Adrenal gland (tissue), 5 donors: ENCODE measurements around the gene CCDC74B.

Source experiments
- POLR2A ChIP-seq, 2 donors: fragments of 450-650 bp; IDR thresholded peaks; one replicate each; pipeline ENCODE4 v1.6.1; 2017; ENCODE audit warnings: antibody characterized with exemption in 2 of 2, mild to moderate bottlenecking in 2 of 2, moderate library complexity in 1 of 2
- TF ChIP-seq, protein P1 (sequence below), 6 experiments: fragments of 450-650 bp in 4 of 6; fragments of 200-600 bp in 2 of 6; sonication (generic) in 1 of 6; IDR thresholded peaks; 1 replicate in 5 of 6; 2 replicates in 1 of 6; pipeline versions ENCODE4 v1.5.1 to v1.8.0; 2016 to 2021; ENCODE audit warnings: antibody characterized with exemption in 6 of 6, mild to moderate bottlenecking in 2 of 6, moderate library complexity in 1 of 6
- donor health status: DM: no; HTN: no; CAD: no.

DNA sequence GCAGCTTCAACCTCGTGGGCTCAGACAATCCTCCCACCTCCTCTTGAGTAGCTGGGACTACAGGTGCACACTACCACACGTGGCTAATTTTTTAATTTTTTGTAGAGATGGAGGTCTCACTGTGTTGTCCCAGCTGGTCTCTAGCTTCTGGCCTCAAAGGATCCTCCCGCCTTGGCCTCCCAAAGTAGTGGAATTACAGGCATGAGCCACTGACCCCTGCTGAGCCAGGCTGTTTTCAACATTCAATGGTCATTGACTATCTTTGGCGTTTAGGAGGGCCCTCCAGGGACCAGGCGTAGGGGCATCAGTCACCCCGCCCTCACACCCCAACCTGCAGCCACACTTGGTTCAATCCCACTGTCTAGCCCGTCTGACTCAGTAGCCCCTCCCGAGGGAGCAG, 42.4 kb upstream of the CCDC74B start:
- TF ChIP-seq, protein P1, sequence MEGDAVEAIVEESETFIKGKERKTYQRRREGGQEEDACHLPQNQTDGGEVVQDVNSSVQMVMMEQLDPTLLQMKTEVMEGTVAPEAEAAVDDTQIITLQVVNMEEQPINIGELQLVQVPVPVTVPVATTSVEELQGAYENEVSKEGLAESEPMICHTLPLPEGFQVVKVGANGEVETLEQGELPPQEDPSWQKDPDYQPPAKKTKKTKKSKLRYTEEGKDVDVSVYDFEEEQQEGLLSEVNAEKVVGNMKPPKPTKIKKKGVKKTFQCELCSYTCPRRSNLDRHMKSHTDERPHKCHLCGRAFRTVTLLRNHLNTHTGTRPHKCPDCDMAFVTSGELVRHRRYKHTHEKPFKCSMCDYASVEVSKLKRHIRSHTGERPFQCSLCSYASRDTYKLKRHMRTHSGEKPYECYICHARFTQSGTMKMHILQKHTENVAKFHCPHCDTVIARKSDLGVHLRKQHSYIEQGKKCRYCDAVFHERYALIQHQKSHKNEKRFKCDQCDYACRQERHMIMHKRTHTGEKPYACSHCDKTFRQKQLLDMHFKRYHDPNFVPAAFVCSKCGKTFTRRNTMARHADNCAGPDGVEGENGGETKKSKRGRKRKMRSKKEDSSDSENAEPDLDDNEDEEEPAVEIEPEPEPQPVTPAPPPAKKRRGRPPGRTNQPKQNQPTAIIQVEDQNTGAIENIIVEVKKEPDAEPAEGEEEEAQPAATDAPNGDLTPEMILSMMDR (IDR thresholded peaks at IDR 0.05) = no peak
- TF ChIP-seq POLR2A (IDR thresholded peaks at IDR 0.05) = no peak
